Measurements from ENCODE around the gene SCN4B.
A peak's percentile ranks its signal among the peaks of the same experiment; 100 is the strongest.

Gene SCN4B

GRCh38 chr11:118106789-118107335 is 45.8 kb downstream of the SCN4B start:
- H3K36me3 ChIP-seq = no peaks in the 10 kb centered on the region
- no peaks in the 10 kb centered on the region for H3K9me3 ChIP-seq
- H3K4me2 ChIP-seq = no peak overlapping the region
- no peaks in the 10 kb centered on the region for H3K27me3 ChIP-seq
- H4K20me1 ChIP-seq = no peaks in the 10 kb centered on the region
- peaks cover 11% of the 10 kb centered on the region for H3K4me1 ChIP-seq
- H3K9ac ChIP-seq = no peak overlapping the region
- no peak overlapping the region for H3K27ac ChIP-seq
- TF ChIP-seq Cebpa-rat (IDR thresholded peaks at IDR 0.05) = no peak
- no peak overlapping the region for H3K4me3 ChIP-seq

GRCh38 chr11:118105657-118106305 is 46.8 kb downstream of the SCN4B start:
- H3K4me2 ChIP-seq = no peak overlapping the region
- H3K27ac ChIP-seq = no peak overlapping the region
- TF ChIP-seq Cebpa-rat (IDR thresholded peaks at IDR 0.05) = no peak
- H3K4me3 ChIP-seq = no peak overlapping the region
- no peak overlapping the region for H3K9ac ChIP-seq
- no peaks in the 10 kb centered on the region for H3K9me3 ChIP-seq
- peaks cover 11% of the 10 kb centered on the region for H3K4me1 ChIP-seq
- H3K36me3 ChIP-seq = no peaks in the 10 kb centered on the region
- H3K27me3 ChIP-seq = no peaks in the 10 kb centered on the region
- H4K20me1 ChIP-seq = no peaks in the 10 kb centered on the region

- H3K9me3 ChIP-seq = no peaks in the 10 kb centered on the region
- peaks cover 11% of the 10 kb centered on the region for H3K4me1 ChIP-seq
- no peak overlapping the region for H3K9ac ChIP-seq
- no peaks in the 10 kb centered on the region for H4K20me1 ChIP-seq
- TF ChIP-seq Cebpa-rat (IDR thresholded peaks at IDR 0.05) = no peak
- no peak overlapping the region for H3K27ac ChIP-seq
- no peak overlapping the region for H3K4me2 ChIP-seq
- no peaks in the 10 kb centered on the region for H3K36me3 ChIP-seq
- no peaks in the 10 kb centered on the region for H3K27me3 ChIP-seq
- H3K4me3 ChIP-seq = no peak overlapping the region
These were observed 48.1 kb downstream of the SCN4B start for GRCh38 chr11:118104491-118104890.

- no peaks in the 10 kb centered on the region for H3K9me3 ChIP-seq
- H4K20me1 ChIP-seq = no peaks in the 10 kb centered on the region
- H3K27ac ChIP-seq = no peak overlapping the region
- H3K4me3 ChIP-seq = no peak overlapping the region
- no peaks in the 10 kb centered on the region for H3K27me3 ChIP-seq
- peaks cover 11% of the 10 kb centered on the region for H3K4me1 ChIP-seq
- no peak overlapping the region for H3K9ac ChIP-seq
- no peaks in the 10 kb centered on the region for H3K36me3 ChIP-seq
- H3K4me2 ChIP-seq = peak overlapping the region; percentile 22
- TF ChIP-seq Cebpa-rat (IDR thresholded peaks at IDR 0.05) = no peak
These were observed 49.8 kb downstream of the SCN4B start for GRCh38 chr11:118102721-118103261.

GRCh38 chr11:118100691-118101232 is 51.9 kb downstream of the SCN4B start:
- Histone ChIP-seq H3K4me1 (peaks cover 11% of the 10 kb centered on the region), H3K9me3 (no peaks in the 10 kb centered on the region), H3K4me3 (no peak overlapping the region), H3K36me3 (no peaks in the 10 kb centered on the region), H3K27ac (no peak overlapping the region), H3K4me2 (no peak overlapping the region), H4K20me1 (no peaks in the 10 kb centered on the region), H3K27me3 (no peaks in the 10 kb centered on the region), H3K9ac (no peak overlapping the region)
- TF ChIP-seq Cebpa-rat (IDR thresholded peaks at IDR 0.05) = no peak

GRCh38 chr11:118099838-118100556 is 52.6 kb downstream of the SCN4B start:
- H4K20me1 ChIP-seq = no peaks in the 10 kb centered on the region
- H3K27ac ChIP-seq = no peak overlapping the region
- H3K4me2 ChIP-seq = no peak overlapping the region
- no peaks in the 10 kb centered on the region for H3K36me3 ChIP-seq
- no peaks in the 10 kb centered on the region for H3K27me3 ChIP-seq
- TF ChIP-seq Cebpa-rat (IDR thresholded peaks at IDR 0.05) = no peak
- H3K4me1 ChIP-seq = peaks cover 11% of the 10 kb centered on the region
- no peaks in the 10 kb centered on the region for H3K9me3 ChIP-seq
- H3K9ac ChIP-seq = no peak overlapping the region
- H3K4me3 ChIP-seq = no peak overlapping the region

- no peak for TF ChIP-seq Cebpa-rat (IDR thresholded peaks at IDR 0.05)
- no peak overlapping the region for H3K4me3 ChIP-seq
- no peak overlapping the region for H3K4me2 ChIP-seq
- no peak overlapping the region for H3K27ac ChIP-seq
- no peaks in the 10 kb centered on the region for H3K9me3 ChIP-seq
- H3K27me3 ChIP-seq = no peaks in the 10 kb centered on the region
- H3K9ac ChIP-seq = no peak overlapping the region
- H3K36me3 ChIP-seq = no peaks in the 10 kb centered on the region
- no peaks in the 10 kb centered on the region for H4K20me1 ChIP-seq
- H3K4me1 ChIP-seq = peaks cover 11% of the 10 kb centered on the region
These were observed 53.4 kb downstream of the SCN4B start for GRCh38 chr11:118098996-118099837.

GRCh38 chr11:118095967-118096367 is 56.7 kb downstream of the SCN4B start:
- no peak for TF ChIP-seq Cebpa-rat (IDR thresholded peaks at IDR 0.05)
- no peaks in the 10 kb centered on the region for H3K9me3 ChIP-seq
- no peaks in the 10 kb centered on the region for H4K20me1 ChIP-seq
- H3K27me3 ChIP-seq = no peaks in the 10 kb centered on the region
- H3K36me3 ChIP-seq = no peaks in the 10 kb centered on the region
- H3K4me2 ChIP-seq = no peak overlapping the region
- H3K4me3 ChIP-seq = no peak overlapping the region
- no peaks in the 10 kb centered on the region for H3K4me1 ChIP-seq
- H3K9ac ChIP-seq = no peak overlapping the region
- no peak overlapping the region for H3K27ac ChIP-seq

- Histone ChIP-seq H4K20me1 (no peaks in the 10 kb centered on the region), H3K27ac (no peak overlapping the region), H3K9me3 (no peaks in the 10 kb centered on the region), H3K4me1 (no peaks in the 10 kb centered on the region), H3K4me3 (no peak overlapping the region), H3K36me3 (no peaks in the 10 kb centered on the region), H3K4me2 (no peak overlapping the region), H3K27me3 (no peaks in the 10 kb centered on the region), H3K9ac (no peak overlapping the region)
- TF ChIP-seq Cebpa-rat (IDR thresholded peaks at IDR 0.05) = no peak
These were observed 57.1 kb downstream of the SCN4B start for GRCh38 chr11:118095493-118095892.
